ENCODE results near the gene DDO.

DNA sequence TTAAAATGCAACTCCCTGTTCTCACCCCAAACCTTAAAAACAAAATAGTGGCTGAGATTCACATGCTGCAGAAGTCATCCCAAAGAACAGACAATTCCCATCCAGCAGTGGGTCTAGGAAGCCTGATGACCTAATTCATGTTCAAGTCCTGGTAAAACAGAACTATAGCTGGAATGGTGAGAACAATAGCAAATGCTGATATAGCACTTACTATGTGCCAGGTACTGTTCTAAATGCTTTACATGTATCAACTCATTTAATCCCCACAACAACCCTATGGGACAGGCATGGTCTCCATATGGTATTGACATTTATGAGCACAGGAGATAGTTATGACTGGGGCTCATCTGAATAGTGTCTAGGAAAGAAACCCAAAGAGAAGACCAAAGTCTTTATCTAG lies 5.6 kb downstream of the DDO start:
- TF ChIP-seq, protein P1, sequence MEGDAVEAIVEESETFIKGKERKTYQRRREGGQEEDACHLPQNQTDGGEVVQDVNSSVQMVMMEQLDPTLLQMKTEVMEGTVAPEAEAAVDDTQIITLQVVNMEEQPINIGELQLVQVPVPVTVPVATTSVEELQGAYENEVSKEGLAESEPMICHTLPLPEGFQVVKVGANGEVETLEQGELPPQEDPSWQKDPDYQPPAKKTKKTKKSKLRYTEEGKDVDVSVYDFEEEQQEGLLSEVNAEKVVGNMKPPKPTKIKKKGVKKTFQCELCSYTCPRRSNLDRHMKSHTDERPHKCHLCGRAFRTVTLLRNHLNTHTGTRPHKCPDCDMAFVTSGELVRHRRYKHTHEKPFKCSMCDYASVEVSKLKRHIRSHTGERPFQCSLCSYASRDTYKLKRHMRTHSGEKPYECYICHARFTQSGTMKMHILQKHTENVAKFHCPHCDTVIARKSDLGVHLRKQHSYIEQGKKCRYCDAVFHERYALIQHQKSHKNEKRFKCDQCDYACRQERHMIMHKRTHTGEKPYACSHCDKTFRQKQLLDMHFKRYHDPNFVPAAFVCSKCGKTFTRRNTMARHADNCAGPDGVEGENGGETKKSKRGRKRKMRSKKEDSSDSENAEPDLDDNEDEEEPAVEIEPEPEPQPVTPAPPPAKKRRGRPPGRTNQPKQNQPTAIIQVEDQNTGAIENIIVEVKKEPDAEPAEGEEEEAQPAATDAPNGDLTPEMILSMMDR (conservative IDR thresholded peaks at IDR 0.05; ENCODE audit: low read length) = no peak
- TF ChIP-seq EZH2phosphoT487 (IDR thresholded peaks at IDR 0.05; ENCODE audit: borderline replicate concordance, low read depth, low read length) = no peak
